ENCODE measurements around the gene APLN.

DNA sequence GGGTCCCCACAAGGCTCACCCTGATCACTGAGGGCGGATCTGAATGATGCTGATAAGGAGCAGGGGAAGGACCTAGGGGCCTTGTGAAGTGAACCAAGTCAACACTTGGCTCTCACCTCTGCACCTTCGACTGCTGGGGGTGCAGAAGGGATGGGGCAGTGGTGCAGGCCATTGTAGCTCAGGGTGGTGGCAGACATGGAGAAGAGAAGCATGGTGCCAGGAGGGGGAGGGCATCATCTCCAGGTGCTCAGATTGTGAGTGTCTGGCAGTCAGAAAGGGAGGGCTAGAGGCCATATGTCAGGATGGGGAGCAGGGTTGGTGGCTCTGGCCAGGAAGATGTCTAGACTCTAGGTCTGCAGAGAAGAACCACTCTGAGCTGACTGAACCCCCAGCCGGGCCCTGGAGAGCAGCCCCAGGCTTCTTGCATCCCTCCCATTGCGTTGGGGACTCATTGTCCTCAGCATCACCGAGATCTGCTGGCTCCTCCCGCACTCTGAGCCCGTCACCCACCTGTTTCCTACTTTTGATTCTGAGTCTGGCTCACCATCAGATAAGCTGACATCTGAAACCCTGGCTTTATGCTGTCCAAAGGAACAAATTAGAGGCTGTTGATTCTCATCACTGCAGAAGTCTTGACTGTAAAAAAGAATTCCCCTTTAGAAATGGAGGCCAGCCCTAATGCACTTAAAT lies 3.8 kb downstream of the APLN start:
- TF ChIP-seq, protein P1, sequence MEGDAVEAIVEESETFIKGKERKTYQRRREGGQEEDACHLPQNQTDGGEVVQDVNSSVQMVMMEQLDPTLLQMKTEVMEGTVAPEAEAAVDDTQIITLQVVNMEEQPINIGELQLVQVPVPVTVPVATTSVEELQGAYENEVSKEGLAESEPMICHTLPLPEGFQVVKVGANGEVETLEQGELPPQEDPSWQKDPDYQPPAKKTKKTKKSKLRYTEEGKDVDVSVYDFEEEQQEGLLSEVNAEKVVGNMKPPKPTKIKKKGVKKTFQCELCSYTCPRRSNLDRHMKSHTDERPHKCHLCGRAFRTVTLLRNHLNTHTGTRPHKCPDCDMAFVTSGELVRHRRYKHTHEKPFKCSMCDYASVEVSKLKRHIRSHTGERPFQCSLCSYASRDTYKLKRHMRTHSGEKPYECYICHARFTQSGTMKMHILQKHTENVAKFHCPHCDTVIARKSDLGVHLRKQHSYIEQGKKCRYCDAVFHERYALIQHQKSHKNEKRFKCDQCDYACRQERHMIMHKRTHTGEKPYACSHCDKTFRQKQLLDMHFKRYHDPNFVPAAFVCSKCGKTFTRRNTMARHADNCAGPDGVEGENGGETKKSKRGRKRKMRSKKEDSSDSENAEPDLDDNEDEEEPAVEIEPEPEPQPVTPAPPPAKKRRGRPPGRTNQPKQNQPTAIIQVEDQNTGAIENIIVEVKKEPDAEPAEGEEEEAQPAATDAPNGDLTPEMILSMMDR (IDR thresholded peaks at IDR 0.05) = no peak
- TF ChIP-seq POLR2A (IDR thresholded peaks at IDR 0.05) (no peak), POLR2AphosphoS5 (IDR thresholded peaks at IDR 0.05) (no peak)
